Suprapubic skin (tissue), 4 donors: ENCODE data around the gene ZNF10. TPM values are rescaled to one million over a fixed set of nuclear protein-coding genes. Genes with fewer than 3 reads are reported as not detected.

Experiments
- DNase-seq, 2 donors: peaks; one replicate each; pipeline ENCODE4 v3.0.0-alpha.2; 2019; ENCODE audit warnings: low spot score in 2 of 2
- H3K27ac ChIP-seq: fragments of 200-600 bp; sonication (generic); one replicate; pipeline ENCODE4 v1.5.1; 2019
- H3K27me3 ChIP-seq: fragments of 200-600 bp; sonication (generic); one replicate; pipeline ENCODE4 v1.5.1; 2019
- H3K36me3 ChIP-seq: fragments of 200-600 bp; sonication (generic); one replicate; pipeline ENCODE4 v1.5.1; 2019
- H3K4me1 ChIP-seq: fragments of 200-600 bp; sonication (generic); one replicate; pipeline ENCODE4 v1.5.1; 2019
- H3K4me3 ChIP-seq: fragments of 200-600 bp; sonication (generic); one replicate; pipeline ENCODE4 v1.5.1; 2019; ENCODE audit warnings: mild to moderate bottlenecking
- H3K9me3 ChIP-seq: fragments of 200-600 bp; sonication (generic); one replicate; pipeline ENCODE4 v1.5.1; 2019
- CTCF ChIP-seq, 2 donors: fragments of 200-600 bp in 1 of 2; fragments of 450-650 bp in 1 of 2; sonication (generic) in 1 of 2; IDR thresholded peaks; one replicate each; pipeline ENCODE4 v1.5.1; 2016 to 2019; ENCODE audit warnings: antibody characterized with exemption in 2 of 2, mild to moderate bottlenecking in 1 of 2, moderate library complexity in 1 of 2
- EP300 ChIP-seq: sonication (generic); formaldehyde crosslinking; IDR thresholded peaks from one replicate; pipeline ENCODE4 v1.6.1; 2017; ENCODE audit warnings: antibody characterized with exemption
- POLR2A ChIP-seq, 2 donors: fragments of 450-650 bp; IDR thresholded peaks; one replicate each; pipeline ENCODE4 v1.6.1; 2017; ENCODE audit warnings: antibody characterized with exemption in 2 of 2, mild to moderate bottlenecking in 2 of 2, moderate library complexity in 2 of 2
- POLR2AphosphoS5 ChIP-seq, 3 donors: sonication (generic); formaldehyde crosslinking; IDR thresholded peaks; one replicate each; pipeline ENCODE4 v1.6.1; 2017; ENCODE audit warnings: antibody characterized with exemption in 3 of 3
- WGBS: methylation state at CpG from one replicate; pipeline ENCODE4 v1.1.5; 2018; 5-methylcytosine and 5-hydroxymethylcytosine counted together
- total RNA-seq, 4 donors: library from RNA; depleted of rRNA; stranded (reverse); fragments of >200 nt; gene quantifications; one replicate each; pipeline ENCODE4 v1.1.0, GENCODE V29; 2016

Gene ZNF10
- total RNA-seq, 4 donors from 2014 or later, result 5.2 to 11.6 (median 9.1) TPM

DNA sequence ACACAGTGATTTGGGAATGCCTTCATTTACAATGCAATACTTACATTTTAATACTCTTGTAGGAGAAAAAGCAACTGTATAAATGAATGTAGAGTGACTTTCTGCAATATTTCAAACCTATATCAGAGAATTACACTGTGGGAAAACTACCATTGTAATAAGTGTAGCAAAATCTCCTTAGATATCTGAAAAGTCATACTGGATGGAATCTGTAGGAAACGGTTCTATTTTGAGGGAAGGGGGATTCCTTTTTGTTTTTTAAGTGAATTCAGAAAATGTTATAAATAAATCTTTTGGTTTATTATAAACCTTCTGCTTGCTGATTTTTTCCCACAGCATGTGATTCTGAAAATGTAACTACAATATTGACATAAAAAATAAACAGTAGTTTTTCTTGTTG is 23.3 kb upstream of the ZNF10 start:
- DNase-seq, result no peak
- Histone ChIP-seq H3K36me3 (peaks cover 53% of the 10 kb centered on the region), H3K4me3 (no peak overlapping the region), H3K27ac (no peak overlapping the region), H3K4me1 (no peaks in the 10 kb centered on the region), H3K9me3 (peaks cover 95% of the 10 kb centered on the region), H3K27me3 (no peaks in the 10 kb centered on the region)
- 92% methylated on average over 1 of the region's 1 CpG for WGBS
- no peak for TF ChIP-seq CTCF (IDR thresholded peaks at IDR 0.05)
- no peak for TF ChIP-seq POLR2AphosphoS5 (IDR thresholded peaks at IDR 0.05)
- no peak for TF ChIP-seq EP300
- no peak for TF ChIP-seq POLR2A (IDR thresholded peaks at IDR 0.05)

GRCh38 chr12:133108150-133108549 is 22.3 kb upstream of the ZNF10 start:
- TF ChIP-seq CTCF (IDR thresholded peaks at IDR 0.05) (no peak), EP300 (no peak), POLR2AphosphoS5 (IDR thresholded peaks at IDR 0.05) (no peak), POLR2A (IDR thresholded peaks at IDR 0.05) (no peak)
- H3K4me3 ChIP-seq, result no peak overlapping the region
- WGBS, result 97% methylated on average over 2 of the region's 2 CpGs
- no peaks in the 10 kb centered on the region for H3K4me1 ChIP-seq
- H3K36me3 ChIP-seq, result peaks cover 44% of the 10 kb centered on the region
- peaks cover 94% of the 10 kb centered on the region for H3K9me3 ChIP-seq
- no peaks in the 10 kb centered on the region for H3K27me3 ChIP-seq
- no peak for DNase-seq
- no peak overlapping the region for H3K27ac ChIP-seq

GRCh38 chr12:133120385-133121191 is 9.8 kb upstream of the ZNF10 start:
- WGBS, result 92% methylated on average over 3 of the region's 3 CpGs
- Histone ChIP-seq H3K36me3 (peaks cover 44% of the 10 kb centered on the region), H3K9me3 (peaks cover 90% of the 10 kb centered on the region), H3K27me3 (no peaks in the 10 kb centered on the region), H3K27ac (no peak overlapping the region), H3K4me1 (no peaks in the 10 kb centered on the region), H3K4me3 (no peak overlapping the region)
- no peak for TF ChIP-seq EP300
- no peak for TF ChIP-seq POLR2AphosphoS5 (IDR thresholded peaks at IDR 0.05)
- DNase-seq, result no peak

DNA sequence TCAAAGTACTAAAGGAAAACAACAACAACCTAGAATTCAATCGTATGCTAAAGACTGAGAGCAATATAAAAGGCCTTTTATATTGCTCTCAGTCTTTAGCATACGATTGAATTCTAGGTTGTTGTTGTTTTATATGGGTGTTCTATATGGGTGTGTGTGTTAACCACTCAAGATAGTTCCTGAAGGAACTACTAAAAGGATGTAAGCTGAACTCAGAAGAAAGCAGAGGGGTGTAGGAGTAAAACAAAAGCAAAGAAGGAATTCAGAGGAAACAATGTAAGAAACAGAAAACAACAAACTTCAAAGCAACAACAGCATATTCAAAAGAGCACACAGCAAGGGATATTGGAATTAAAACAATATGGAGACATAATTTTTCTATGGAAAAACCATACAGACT is 5.8 kb upstream of the ZNF10 start:
- peaks cover 36% of the 10 kb centered on the region for H3K36me3 ChIP-seq
- peaks cover 6% of the 10 kb centered on the region for H3K4me1 ChIP-seq
- no peak overlapping the region for H3K27ac ChIP-seq
- no peak overlapping the region for H3K4me3 ChIP-seq
- no peak for DNase-seq
- no peaks in the 10 kb centered on the region for H3K27me3 ChIP-seq
- 95% methylated on average over 2 of the region's 2 CpGs for WGBS
- no peak for TF ChIP-seq EP300
- TF ChIP-seq POLR2AphosphoS5 (IDR thresholded peaks at IDR 0.05), result no peak
- no peak for TF ChIP-seq POLR2A (IDR thresholded peaks at IDR 0.05)
- no peak for TF ChIP-seq CTCF (IDR thresholded peaks at IDR 0.05)
- peaks cover 63% of the 10 kb centered on the region for H3K9me3 ChIP-seq

DNA sequence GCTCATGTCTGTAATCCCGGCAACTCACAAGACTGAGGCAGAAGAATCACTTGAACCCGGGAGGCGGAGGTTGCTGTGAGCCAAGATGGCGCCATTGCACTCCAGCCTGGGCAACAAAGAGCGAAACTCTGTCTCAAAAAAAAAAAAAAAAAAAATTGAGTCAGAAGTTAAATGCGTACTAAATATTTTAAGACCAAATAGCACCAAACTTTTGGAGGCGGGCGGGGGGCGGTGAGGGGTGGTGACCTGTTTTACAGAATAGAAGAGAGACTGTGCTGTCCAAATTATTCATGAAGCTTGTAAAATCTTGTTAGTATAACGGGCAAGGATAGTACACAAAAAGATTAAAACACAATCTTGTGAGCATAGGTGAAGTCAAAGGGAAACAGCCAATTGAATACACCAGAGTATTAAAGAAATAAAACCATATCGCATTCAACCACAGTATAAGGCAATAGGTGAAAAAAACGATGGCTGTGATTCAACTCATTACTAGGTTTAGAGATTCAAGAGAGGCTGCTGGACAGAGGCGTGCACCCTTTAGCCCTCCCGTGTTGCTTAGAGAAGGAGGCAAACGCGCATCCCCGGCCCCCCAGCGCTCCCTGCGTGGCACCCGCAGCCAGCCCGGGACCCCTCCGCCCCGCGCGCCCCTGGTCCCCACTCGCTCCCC is 924 bp upstream of the ZNF10 start:
- TF ChIP-seq POLR2A (IDR thresholded peaks at IDR 0.05) (no peak), EP300 (no peak), CTCF (IDR thresholded peaks at IDR 0.05) (no peak), POLR2AphosphoS5 (IDR thresholded peaks at IDR 0.05) (no peak)
- Histone ChIP-seq H3K4me1 (peaks cover 15% of the 10 kb centered on the region), H3K27ac (peak overlapping the region; percentile 92), H3K4me3 (peak overlapping the region; percentile 79), H3K36me3 (peaks cover 15% of the 10 kb centered on the region), H3K27me3 (no peaks in the 10 kb centered on the region), H3K9me3 (peaks cover 25% of the 10 kb centered on the region)
- WGBS, result 27% methylated on average over 16 of the region's 26 CpGs
- DNase-seq, result no peak
